Mesothelial cell of epicardium (in vitro differentiated cells): Measurements from ENCODE around the gene FAM124A. TPM values are rescaled to one million over a fixed set of nuclear protein-coding genes. Genes with fewer than 3 reads are reported as not detected.
"Not testable (repeated sequence)": the region's sequence is repeated elsewhere in the genome, so short reads cannot be mapped to it uniquely, and the experiment has no call there.

Source experiments
- DNase-seq, 2 experiments: peaks; one replicate each; pipeline ENCODE4 v3.0.0; 2021; ENCODE audit warnings: low spot score in 2 of 2; ENCODE audit not compliant: unreplicated experiment in 2 of 2
- H3K27ac Mint-ChIP-seq: 2 replicates; pipeline ENCODE4 v1.8.0; 2021; ENCODE audit warnings: mixed read lengths
- H3K27me3 Mint-ChIP-seq: 2 replicates; pipeline ENCODE4 v1.8.0; 2021; ENCODE audit warnings: low read depth, mixed read lengths
- H3K36me3 Mint-ChIP-seq: 2 replicates; pipeline ENCODE4 v1.8.0; 2021; ENCODE audit warnings: mixed read lengths
- H3K4me1 Mint-ChIP-seq: 2 replicates; pipeline ENCODE4 v1.8.0; 2021; ENCODE audit warnings: mixed read lengths
- H3K4me3 Mint-ChIP-seq: 2 replicates; pipeline ENCODE4 v1.8.0; 2021; ENCODE audit warnings: mild to moderate bottlenecking, moderate library complexity, mixed read lengths
- H3K9me3 Mint-ChIP-seq: 2 replicates; pipeline ENCODE4 v1.8.0; 2021; ENCODE audit warnings: mixed read lengths
- total RNA-seq: library from RNA; stranded (reverse); gene quantifications from 3 replicates; pipeline ENCODE4 v1.2.1, GENCODE V29; 2021
- TF ChIP-seq, protein P1 (sequence below): fragments of 200-600 bp; sonication (generic); IDR thresholded peaks from one replicate; pipeline ENCODE4 v1.5.0; 2021; ENCODE audit warnings: antibody characterized with exemption; ENCODE audit not compliant: unreplicated experiment

Gene FAM124A
- total RNA-seq, 1 donor from 2014 or later: 0.78 TPM

DNA sequence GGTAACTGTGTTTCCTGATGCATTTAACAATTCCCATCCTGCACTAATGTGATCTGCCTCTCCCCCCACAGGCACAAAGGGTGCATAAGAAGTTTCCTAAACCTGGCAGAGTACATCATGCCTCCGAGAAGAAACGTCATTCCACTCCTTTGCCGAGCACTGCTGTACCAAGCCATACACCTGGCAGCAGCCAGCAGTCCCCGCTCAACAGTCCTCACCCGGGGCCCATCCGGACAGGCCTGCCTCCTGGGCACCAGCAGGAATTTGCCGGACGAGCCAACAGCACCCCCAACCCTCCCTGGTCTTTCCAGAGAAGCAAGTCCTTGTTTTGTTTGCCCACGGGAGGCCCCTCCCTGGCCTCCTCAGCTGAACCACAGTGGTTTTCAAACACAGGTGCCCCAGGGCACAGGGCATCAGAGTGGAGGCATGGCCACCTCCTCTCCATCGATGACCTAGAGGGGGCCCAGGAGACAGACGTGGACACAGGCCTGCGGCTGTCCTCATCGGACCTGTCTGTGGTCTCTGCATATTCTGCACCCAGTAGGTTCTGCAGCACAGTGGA is 58.3 kb downstream of the FAM124A start:
- H3K27ac Mint-ChIP-seq: no peak overlapping the region
- H3K4me3 Mint-ChIP-seq: no peak overlapping the region
- H3K9me3 Mint-ChIP-seq: no peaks in the 10 kb centered on the region
- TF ChIP-seq, protein P1, sequence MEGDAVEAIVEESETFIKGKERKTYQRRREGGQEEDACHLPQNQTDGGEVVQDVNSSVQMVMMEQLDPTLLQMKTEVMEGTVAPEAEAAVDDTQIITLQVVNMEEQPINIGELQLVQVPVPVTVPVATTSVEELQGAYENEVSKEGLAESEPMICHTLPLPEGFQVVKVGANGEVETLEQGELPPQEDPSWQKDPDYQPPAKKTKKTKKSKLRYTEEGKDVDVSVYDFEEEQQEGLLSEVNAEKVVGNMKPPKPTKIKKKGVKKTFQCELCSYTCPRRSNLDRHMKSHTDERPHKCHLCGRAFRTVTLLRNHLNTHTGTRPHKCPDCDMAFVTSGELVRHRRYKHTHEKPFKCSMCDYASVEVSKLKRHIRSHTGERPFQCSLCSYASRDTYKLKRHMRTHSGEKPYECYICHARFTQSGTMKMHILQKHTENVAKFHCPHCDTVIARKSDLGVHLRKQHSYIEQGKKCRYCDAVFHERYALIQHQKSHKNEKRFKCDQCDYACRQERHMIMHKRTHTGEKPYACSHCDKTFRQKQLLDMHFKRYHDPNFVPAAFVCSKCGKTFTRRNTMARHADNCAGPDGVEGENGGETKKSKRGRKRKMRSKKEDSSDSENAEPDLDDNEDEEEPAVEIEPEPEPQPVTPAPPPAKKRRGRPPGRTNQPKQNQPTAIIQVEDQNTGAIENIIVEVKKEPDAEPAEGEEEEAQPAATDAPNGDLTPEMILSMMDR: no peak
- H3K27me3 Mint-ChIP-seq: peaks cover 8% of the 10 kb centered on the region
- no peaks in the 10 kb centered on the region for H3K4me1 Mint-ChIP-seq
- DNase-seq: no peak
- no peaks in the 10 kb centered on the region for H3K36me3 Mint-ChIP-seq

DNA sequence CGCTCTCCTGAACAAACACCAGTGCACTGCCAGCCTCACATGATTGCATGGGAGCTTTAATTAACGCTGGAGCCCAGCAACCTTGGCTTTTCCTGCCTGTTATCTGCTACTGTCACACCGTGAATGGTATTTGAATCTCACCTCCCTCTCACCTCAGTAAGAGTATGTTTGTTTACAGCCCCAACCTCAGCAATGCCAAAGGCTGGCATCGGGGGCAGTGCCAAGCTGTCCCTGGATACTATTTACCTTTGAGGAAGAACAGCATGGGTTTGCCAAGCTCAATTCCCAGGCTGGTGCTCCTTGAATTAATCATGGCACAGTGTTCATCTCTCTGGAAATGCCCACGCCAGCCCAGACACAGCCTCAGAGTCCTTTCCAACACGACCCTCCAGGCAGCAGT is 60.1 kb downstream of the FAM124A start:
- peak in 1 of 2 experiments; percentile 14 for DNase-seq
- peaks cover 6% of the 10 kb centered on the region for H3K27me3 Mint-ChIP-seq
- TF ChIP-seq, protein P1: no peak
- H3K36me3 Mint-ChIP-seq: no peaks in the 10 kb centered on the region
- H3K9me3 Mint-ChIP-seq: no peaks in the 10 kb centered on the region
- no peaks in the 10 kb centered on the region for H3K4me1 Mint-ChIP-seq
- H3K27ac Mint-ChIP-seq: no peak overlapping the region
- H3K4me3 Mint-ChIP-seq: no peak overlapping the region

DNA sequence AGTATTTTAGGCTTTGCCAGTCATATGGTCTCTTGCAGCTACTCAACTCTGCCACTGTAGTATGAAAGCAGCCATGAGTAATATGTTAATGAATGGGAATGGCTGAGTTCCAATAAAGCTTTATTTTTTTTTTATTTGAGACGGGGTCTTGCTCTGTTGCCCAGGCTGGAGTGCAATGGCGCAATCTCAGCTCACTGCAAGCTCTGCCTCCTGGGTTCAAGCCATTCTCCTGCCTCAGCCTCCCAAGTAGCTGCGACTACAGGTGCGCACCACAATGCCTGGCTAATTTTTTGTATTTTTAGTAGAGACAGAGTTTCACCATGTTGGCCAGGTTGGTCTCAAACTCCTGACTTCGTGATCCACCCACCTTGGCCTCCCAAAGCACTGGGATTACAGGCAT is 60.7 kb downstream of the FAM124A start:
- not testable (repeated sequence) for H3K27me3 Mint-ChIP-seq, H3K4me1 Mint-ChIP-seq, H3K4me3 Mint-ChIP-seq, H3K27ac Mint-ChIP-seq, H3K36me3 Mint-ChIP-seq, H3K9me3 Mint-ChIP-seq
- DNase-seq: peak in 1 of 2 experiments; percentile 1

DNA sequence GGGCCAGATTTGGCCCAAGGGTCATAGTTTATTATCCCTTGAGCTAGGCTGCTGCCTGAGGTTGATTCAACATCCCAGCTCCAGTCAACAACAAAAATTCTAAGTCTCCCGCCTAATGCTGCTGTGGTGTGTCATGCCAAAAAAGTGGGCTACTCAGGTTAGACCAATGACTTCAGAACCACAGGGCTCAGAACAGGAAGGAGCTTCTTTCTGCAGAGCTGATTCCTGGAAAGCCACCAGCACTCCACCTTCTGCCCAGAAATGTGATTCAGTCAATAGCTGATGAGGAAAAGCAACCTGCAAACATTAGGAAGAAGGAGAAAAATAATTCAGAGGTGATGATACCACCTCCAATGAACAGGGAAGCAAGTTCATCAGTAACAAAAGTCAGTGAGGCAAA is 61.2 kb downstream of the FAM124A start:
- no peak overlapping the region for H3K4me3 Mint-ChIP-seq
- TF ChIP-seq, protein P1: no peak
- no peak overlapping the region for H3K27ac Mint-ChIP-seq
- H3K9me3 Mint-ChIP-seq: no peaks in the 10 kb centered on the region
- no peaks in the 10 kb centered on the region for H3K36me3 Mint-ChIP-seq
- DNase-seq: no peak
- H3K4me1 Mint-ChIP-seq: no peaks in the 10 kb centered on the region
- peaks cover 4% of the 10 kb centered on the region for H3K27me3 Mint-ChIP-seq

DNA sequence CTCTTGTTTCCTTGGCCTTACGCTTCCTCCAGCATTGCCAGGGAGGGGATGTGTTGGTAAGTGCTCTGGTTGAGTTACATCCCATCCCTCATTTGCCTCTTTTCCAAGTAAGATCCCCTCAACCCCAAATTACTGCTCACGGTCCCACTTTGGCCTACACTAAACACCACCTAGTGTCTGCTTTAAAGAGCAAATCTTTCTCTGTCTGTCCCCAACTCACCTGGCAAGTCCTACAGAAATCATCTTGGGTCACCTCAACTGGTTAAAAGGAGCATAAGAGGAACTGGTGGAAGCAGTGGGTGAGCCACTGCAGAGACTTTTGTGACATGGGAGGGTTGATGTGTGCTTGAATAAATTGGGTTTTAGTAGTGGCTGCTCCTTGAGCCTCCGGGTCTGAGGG is 62.1 kb downstream of the FAM124A start:
- H3K9me3 Mint-ChIP-seq: no peaks in the 10 kb centered on the region
- no peak overlapping the region for H3K27ac Mint-ChIP-seq
- H3K27me3 Mint-ChIP-seq: peaks cover 4% of the 10 kb centered on the region
- DNase-seq: peak in 1 of 2 experiments; percentile 13
- H3K4me1 Mint-ChIP-seq: no peaks in the 10 kb centered on the region
- H3K4me3 Mint-ChIP-seq: no peak overlapping the region
- no peaks in the 10 kb centered on the region for H3K36me3 Mint-ChIP-seq
- TF ChIP-seq, protein P1: no peak

DNA sequence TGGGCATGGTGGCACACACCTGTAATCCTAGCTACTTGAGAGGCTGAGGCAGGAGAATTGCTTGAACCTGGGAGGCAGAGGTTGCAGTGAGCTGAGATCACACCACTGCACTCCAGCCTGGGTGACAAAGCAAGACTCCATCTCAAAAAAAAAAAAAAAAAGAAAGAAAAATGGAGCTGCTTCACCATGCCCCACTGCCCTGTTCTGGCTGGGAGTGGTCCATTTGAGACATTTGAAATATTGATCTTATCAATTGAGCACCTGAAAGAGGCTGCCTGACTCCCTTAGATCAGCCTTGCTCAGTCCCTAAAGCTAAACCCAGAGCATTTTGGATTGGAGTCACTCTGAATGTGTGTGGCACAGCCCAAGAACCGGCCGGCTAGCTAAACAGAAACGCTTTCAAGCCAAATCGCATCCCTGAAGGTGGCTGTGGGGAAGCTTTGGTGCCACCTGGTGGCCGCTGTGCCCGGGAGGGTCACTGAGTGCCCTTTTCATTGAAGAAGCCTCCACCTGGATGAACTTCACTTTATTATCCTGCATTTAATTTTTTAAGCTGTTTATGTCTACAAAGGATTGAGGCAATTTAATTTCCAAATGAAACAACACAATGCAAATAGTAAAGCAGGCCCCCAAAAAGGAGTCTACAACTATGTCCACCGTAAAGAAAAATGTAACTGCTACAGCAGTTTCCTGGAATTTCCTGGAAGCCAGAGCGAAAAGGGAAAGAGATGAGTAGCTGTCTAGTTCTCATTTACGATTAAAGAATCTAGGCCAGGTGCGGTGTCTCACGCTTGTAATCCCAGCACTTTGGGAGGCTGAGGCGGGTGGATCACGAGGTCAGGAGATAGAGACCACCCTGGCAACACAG is 64.2 kb downstream of the FAM124A start:
- Mint-ChIP-seq H3K4me1 (peaks cover 2% of the 10 kb centered on the region), H3K4me3 (no peak overlapping the region), H3K36me3 (no peaks in the 10 kb centered on the region), H3K27ac (no peak overlapping the region), H3K9me3 (no peaks in the 10 kb centered on the region), H3K27me3 (peaks cover 5% of the 10 kb centered on the region)
- TF ChIP-seq, protein P1: peak; percentile 78
- peak; percentile 56 to 87 for DNase-seq
